Small intestine (tissue), 7 donors: ENCODE data around the gene KL. TPM values are rescaled to one million over a fixed set of nuclear protein-coding genes. Genes with fewer than 3 reads are reported as not detected.

ENCODE experiments used
- DNase-seq, 2 donors: peaks; one replicate each; pipeline versions ENCODE4 v3.0.0 to v3.0.0-alpha.2; 2013
- FAIRE-seq: peaks from 2 replicates; lab custom pipeline; 2012; peaks lifted over from hg19 to GRCh38; lab: Jason Lieb, UNC
- H3K27ac ChIP-seq, 3 donors: one replicate each; pipeline ENCODE4 v1.5.1; 2013; ENCODE audit warnings: low read length in 2 of 3, mild to moderate bottlenecking in 2 of 3, control low read depth in 1 of 3, inconsistent platforms in 1 of 3, low read depth in 1 of 3, moderate library complexity in 1 of 3
- H3K27me3 ChIP-seq, 3 donors: one replicate each; pipeline ENCODE4 v1.6.1; 2013; ENCODE audit warnings: low read length in 3 of 3, inconsistent platforms in 1 of 3; ENCODE audit not compliant: control insufficient read depth in 3 of 3, insufficient read depth in 3 of 3
- H3K36me3 ChIP-seq, 3 donors: one replicate each; pipeline ENCODE4 v1.6.1; 2013; ENCODE audit warnings: low read length in 3 of 3, inconsistent platforms in 1 of 3, low read depth in 1 of 3, mild to moderate bottlenecking in 1 of 3, moderate library complexity in 1 of 3; ENCODE audit not compliant: control insufficient read depth in 3 of 3, insufficient read depth in 2 of 3
- H3K4me1 ChIP-seq, 3 donors: one replicate each; pipeline ENCODE4 v1.6.1; 2013; ENCODE audit warnings: low read length in 2 of 3, inconsistent platforms in 1 of 3, low read depth in 1 of 3, mild to moderate bottlenecking in 1 of 3, moderate library complexity in 1 of 3; ENCODE audit not compliant: control insufficient read depth in 3 of 3, insufficient read depth in 2 of 3
- H3K4me3 ChIP-seq, 3 donors: one replicate each; pipeline ENCODE4 v1.5.1; 2013; ENCODE audit warnings: low read length in 3 of 3, control low read depth in 1 of 3, inconsistent platforms in 1 of 3, low read depth in 1 of 3, mild to moderate bottlenecking in 1 of 3, moderate library complexity in 1 of 3
- H3K9me3 ChIP-seq, 2 donors: one replicate each; pipeline ENCODE4 v1.6.1; 2013; ENCODE audit warnings: low read depth in 1 of 2, low read length in 1 of 2; ENCODE audit not compliant: control insufficient read depth in 2 of 2, insufficient read depth in 1 of 2
- WGBS, 3 donors: extraction: QIAGEN DNeasy Blood & Tissue Kit; methylation state at CpG; one replicate each; pipeline ENCODE4 v1.1.7; 2013; 5-methylcytosine and 5-hydroxymethylcytosine counted together
- polyA plus RNA-seq, 4 donors: library from polyadenylated mRNA; stranded (reverse) in 3 of 4; unstranded in 1 of 4; fragments of 200-250 nt in 3 of 4; fragments of 120-200 nt in 1 of 4; gene quantifications; one replicate each; pipeline versions ENCODE4 v1.2.1 to v1.2.3, GENCODE V29; 2013
- donor health status: healthy with polysubstance abuse.
- donor health status: control.
- donor health status: control.
- donor health status: Bipolar disorder and iron deficiency.
- donor health status: healthy.

KL gene
- polyA plus RNA-seq, 4 donors: 0.67 to 4.8 (median 2.0) TPM

GRCh38 chr13:33072759-33073158 lies 56.5 kb downstream of the KL start:
- no peaks in the 10 kb centered on the region for H3K9me3 ChIP-seq
- FAIRE-seq: no peak
- no peaks in the 10 kb centered on the region for H3K27me3 ChIP-seq
- H3K27ac ChIP-seq: no peak overlapping the region
- H3K36me3 ChIP-seq: no peaks in the 10 kb centered on the region
- DNase-seq: no peak
- peaks cover 0 to 27% (median 2%) of the 10 kb centered on the region in 3 donors for H3K4me1 ChIP-seq
- no peak overlapping the region for H3K4me3 ChIP-seq
- WGBS, 3 donors: 95 to 100% (median 96%) methylated on average over 1 of the region's 1 CpG

DNA sequence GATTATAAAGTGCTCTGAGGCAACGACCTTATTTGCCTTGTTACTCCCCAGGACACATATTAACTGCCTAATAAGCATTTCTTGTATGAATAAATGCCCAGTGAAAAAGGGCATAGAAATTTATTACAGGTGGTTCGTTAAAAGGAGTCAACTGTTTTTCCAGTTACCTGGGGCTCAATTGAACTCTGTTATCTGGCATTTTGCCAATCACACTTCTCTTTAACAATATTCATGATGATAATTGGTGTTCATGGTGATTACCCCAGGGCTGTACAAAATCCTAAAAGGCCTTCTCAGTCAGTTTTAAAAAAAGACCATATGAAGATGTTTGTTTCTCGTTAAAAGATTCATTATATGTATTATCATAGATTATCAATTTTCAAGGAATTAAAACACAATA lies 57.1 kb downstream of the KL start:
- Histone ChIP-seq H3K9me3 (no peaks in the 10 kb centered on the region), H3K36me3 (no peaks in the 10 kb centered on the region), H3K27ac (no peak overlapping the region), H3K4me3 (no peak overlapping the region), H3K27me3 (no peaks in the 10 kb centered on the region), H3K4me1 (peaks cover 0 to 27% (median 2%) of the 10 kb centered on the region in 3 donors)
- DNase-seq (peak in 1 of 2 donors; percentile 45), FAIRE-seq (no peak)
- WGBS, 3 donors: 18 to 70% (median 48%) methylated on average over 3 of the region's 3 CpGs

GRCh38 chr13:33076001-33076992 lies 60.1 kb downstream of the KL start:
- FAIRE-seq (no peak), DNase-seq (peak; percentile 81 to 87)
- H3K27ac ChIP-seq: peak overlapping the region; percentile 73 to 75 (median 74)
- WGBS, 3 donors: 24 to 62% (median 37%) methylated on average over 10 of the region's 10 CpGs
- no peaks in the 10 kb centered on the region for H3K36me3 ChIP-seq
- peaks cover 0 to 27% (median 2%) of the 10 kb centered on the region in 3 donors for H3K4me1 ChIP-seq
- no peak overlapping the region for H3K4me3 ChIP-seq
- H3K27me3 ChIP-seq: no peaks in the 10 kb centered on the region
- no peaks in the 10 kb centered on the region for H3K9me3 ChIP-seq

DNA sequence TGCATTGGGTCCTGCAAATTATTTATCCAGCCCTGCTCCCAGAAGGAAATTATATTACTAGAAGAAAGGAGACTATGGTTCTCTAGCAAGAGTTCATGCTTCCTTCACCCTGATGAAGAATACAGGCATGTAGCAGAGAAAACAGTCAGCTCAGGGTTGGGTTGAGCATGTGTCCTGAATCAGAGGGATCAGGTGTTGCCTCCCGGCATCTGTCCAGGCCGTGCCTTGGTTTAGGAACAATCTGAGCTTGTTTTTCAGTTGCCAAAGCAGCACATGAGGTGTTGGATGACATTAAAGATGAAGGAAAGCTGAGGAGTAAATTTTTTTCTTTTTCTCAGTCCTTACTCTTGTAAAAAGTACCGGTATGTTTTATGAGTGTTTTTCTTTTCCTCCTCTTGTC lies 62.0 kb downstream of the KL start:
- WGBS, 3 donors: 79 to 90% (median 87%) methylated on average over 3 of the region's 3 CpGs
- no peak overlapping the region for H3K4me3 ChIP-seq
- FAIRE-seq: no peak
- no peak for DNase-seq
- H3K9me3 ChIP-seq: no peaks in the 10 kb centered on the region
- no peak overlapping the region for H3K27ac ChIP-seq
- no peaks in the 10 kb centered on the region for H3K36me3 ChIP-seq
- H3K27me3 ChIP-seq: no peaks in the 10 kb centered on the region
- H3K4me1 ChIP-seq: peaks cover 0 to 27% (median 2%) of the 10 kb centered on the region in 3 donors

DNA sequence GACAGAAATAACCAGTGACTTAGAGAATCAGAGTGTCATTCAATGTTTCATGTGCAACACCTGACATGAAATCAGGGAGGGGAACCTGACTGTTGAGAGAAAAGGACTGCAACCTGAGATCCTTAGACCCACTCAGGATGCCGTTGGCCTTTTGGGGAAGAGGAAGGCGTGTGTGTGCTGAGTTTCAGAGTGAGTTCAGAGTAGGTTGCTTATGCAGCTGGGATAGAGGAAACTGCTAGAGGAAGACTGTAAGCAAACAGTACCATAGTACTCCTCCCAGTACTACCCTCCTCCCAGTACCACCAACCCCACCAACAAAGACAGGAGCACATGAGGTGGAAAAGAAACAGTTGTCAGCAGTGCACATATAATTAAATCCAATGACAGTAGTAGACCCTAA lies 63.7 kb downstream of the KL start:
- no peak for DNase-seq
- H3K4me3 ChIP-seq: no peak overlapping the region
- whole genome bisulfite sequencing, 3 donors: 69 to 79% (median 69%) methylated on average over 2 of the region's 2 CpGs
- no peaks in the 10 kb centered on the region for H3K9me3 ChIP-seq
- no peak for FAIRE-seq
- peaks cover 0 to 18% (median 0%) of the 10 kb centered on the region in 3 donors for H3K4me1 ChIP-seq
- H3K27me3 ChIP-seq: no peaks in the 10 kb centered on the region
- H3K27ac ChIP-seq: no peak overlapping the region
- H3K36me3 ChIP-seq: no peaks in the 10 kb centered on the region

GRCh38 chr13:33080972-33081590 lies 64.9 kb downstream of the KL start:
- Histone ChIP-seq H3K9me3 (no peaks in the 10 kb centered on the region), H3K4me1 (peaks cover 0 to 8% (median 0%) of the 10 kb centered on the region in 3 donors), H3K27me3 (no peaks in the 10 kb centered on the region), H3K4me3 (no peak overlapping the region), H3K36me3 (no peaks in the 10 kb centered on the region), H3K27ac (no peak overlapping the region)
- 59 to 91% (median 75%) methylated on average over 5 of the region's 5 CpGs for WGBS, 3 donors
- FAIRE-seq: no peak
- DNase-seq: no peak

DNA sequence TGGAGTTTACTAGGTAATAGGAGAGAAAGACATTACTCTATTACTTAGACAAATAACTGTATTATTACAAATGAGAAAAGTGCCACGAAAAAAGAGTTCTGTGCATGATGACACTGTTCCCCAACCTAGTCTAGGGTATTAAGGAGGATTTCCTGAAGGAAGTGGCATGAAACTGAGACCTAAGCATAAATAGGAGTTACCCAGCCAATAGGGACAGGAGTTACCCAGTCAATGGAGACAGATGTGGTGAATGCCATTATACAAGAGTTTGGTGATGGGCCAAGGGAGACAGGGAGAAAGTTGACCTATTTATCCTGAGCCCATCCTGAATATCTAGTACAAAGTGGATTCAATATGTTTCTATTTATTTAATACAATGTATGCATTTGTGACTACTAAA lies 65.4 kb downstream of the KL start:
- H3K27ac ChIP-seq: no peak overlapping the region
- WGBS, 3 donors: 76 to 77% (median 76%) methylated on average over 1 of the region's 1 CpG
- H3K4me1 ChIP-seq: peaks cover 0 to 4% (median 0%) of the 10 kb centered on the region in 3 donors
- DNase-seq (no peak), FAIRE-seq (no peak)
- H3K9me3 ChIP-seq: no peaks in the 10 kb centered on the region
- H3K27me3 ChIP-seq: no peaks in the 10 kb centered on the region
- no peaks in the 10 kb centered on the region for H3K36me3 ChIP-seq
- no peak overlapping the region for H3K4me3 ChIP-seq

DNA sequence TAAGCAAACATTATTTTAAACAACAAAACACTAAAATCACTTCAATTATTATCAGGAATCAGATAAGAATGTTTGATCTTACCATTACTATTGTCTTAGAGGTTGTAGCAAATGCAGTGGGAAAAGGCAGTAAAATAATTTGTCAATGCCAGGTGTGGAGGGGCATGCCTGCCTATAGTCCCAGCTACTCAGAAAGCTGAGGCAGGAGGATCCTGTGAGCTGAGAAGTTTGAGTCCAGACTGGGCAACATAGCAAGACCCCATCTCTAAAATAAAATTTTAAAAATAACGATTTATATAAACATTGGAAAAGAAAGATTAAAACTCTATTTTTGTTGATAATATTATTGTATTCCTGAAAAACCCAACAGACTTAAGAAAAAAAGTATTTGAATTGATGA lies 66.8 kb downstream of the KL start:
- FAIRE-seq (no peak), DNase-seq (no peak)
- no peaks in the 10 kb centered on the region for H3K9me3 ChIP-seq
- no peak overlapping the region for H3K4me3 ChIP-seq
- 93 to 97% (median 93%) methylated on average over 1 of the region's 1 CpG for WGBS, 3 donors
- no peak overlapping the region for H3K27ac ChIP-seq
- H3K4me1 ChIP-seq: peaks cover 0 to 11% (median 0%) of the 10 kb centered on the region in 3 donors
- H3K36me3 ChIP-seq: no peaks in the 10 kb centered on the region
- H3K27me3 ChIP-seq: no peaks in the 10 kb centered on the region
